Nephron (organoid): ENCODE data around the gene ONECUT1.

Experiments used
- H3K27ac Mint-ChIP-seq, 3 experiments: 2 replicates each; pipeline ENCODE4 v1.8.0; 2020; ENCODE audit warnings: mixed read lengths in 3 of 3, mild to moderate bottlenecking in 2 of 3, moderate library complexity in 1 of 3
- H3K27me3 Mint-ChIP-seq: 2 replicates; pipeline ENCODE4 v1.8.0; 2021; ENCODE audit warnings: low read depth, mild to moderate bottlenecking, moderate library complexity, mixed read lengths
- H3K36me3 Mint-ChIP-seq: 2 replicates; pipeline ENCODE4 v1.8.0; 2020; ENCODE audit warnings: low read depth, mixed read lengths
- H3K4me1 Mint-ChIP-seq: 2 replicates; pipeline ENCODE4 v1.8.0; 2020; ENCODE audit warnings: mixed read lengths
- H3K4me3 Mint-ChIP-seq, 3 experiments: 2 replicates each; pipeline ENCODE4 v1.8.0; 2020; ENCODE audit warnings: mild to moderate bottlenecking in 3 of 3, mixed read lengths in 3 of 3, moderate library complexity in 2 of 3
- H3K9me3 Mint-ChIP-seq: 2 replicates; pipeline ENCODE4 v1.8.0; 2020; ENCODE audit warnings: mixed read lengths
- CTCF ChIP-seq, 3 experiments: fragments of 200-600 bp; sonication (generic); IDR thresholded peaks; one replicate each; pipeline ENCODE4 v1.5.0; 2021; ENCODE audit warnings: antibody characterized with exemption in 3 of 3; ENCODE audit not compliant: unreplicated experiment in 3 of 3

ONECUT1 gene

DNA sequence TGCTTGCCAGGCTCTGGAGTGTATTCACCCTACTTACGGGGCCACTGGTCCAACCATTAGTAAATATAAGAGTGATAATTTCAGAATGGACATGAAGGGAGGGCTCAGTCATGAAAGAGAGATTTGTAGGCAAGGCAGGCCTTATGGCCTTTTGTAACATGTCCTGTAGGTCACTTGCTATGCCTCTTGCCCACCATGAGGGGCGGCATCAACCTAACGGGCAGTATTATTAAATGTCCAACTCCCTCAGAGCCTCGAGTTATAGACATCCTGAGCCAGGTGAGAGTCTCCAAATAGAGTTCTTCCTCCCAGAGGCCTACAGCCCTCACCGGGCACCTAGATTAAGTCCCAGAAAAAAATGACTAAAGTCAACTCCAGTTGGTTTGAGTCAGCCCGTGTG, 30.2 kb downstream of the ONECUT1 start:
- Mint-ChIP-seq H3K27ac (no peak overlapping the region), H3K4me1 (no peaks in the 10 kb centered on the region), H3K9me3 (no peaks in the 10 kb centered on the region), H3K27me3 (peaks cover 10% of the 10 kb centered on the region), H3K36me3 (no peaks in the 10 kb centered on the region), H3K4me3 (no peak overlapping the region)
- no peak for TF ChIP-seq CTCF (IDR thresholded peaks at IDR 0.05; ENCODE audit: unreplicated experiment in 3 of 3)

GRCh38 chr15:52757496-52757895, 32.6 kb downstream of the ONECUT1 start:
- H3K4me1 Mint-ChIP-seq = no peaks in the 10 kb centered on the region
- no peaks in the 10 kb centered on the region for H3K9me3 Mint-ChIP-seq
- peaks cover 7% of the 10 kb centered on the region for H3K27me3 Mint-ChIP-seq
- H3K36me3 Mint-ChIP-seq = no peaks in the 10 kb centered on the region
- no peak overlapping the region for H3K4me3 Mint-ChIP-seq
- no peak overlapping the region for H3K27ac Mint-ChIP-seq
- no peak for TF ChIP-seq CTCF (IDR thresholded peaks at IDR 0.05; ENCODE audit: unreplicated experiment in 3 of 3)

GRCh38 chr15:52751522-52751921, 38.6 kb downstream of the ONECUT1 start:
- Mint-ChIP-seq H3K9me3 (peaks cover 2% of the 10 kb centered on the region), H3K4me1 (no peaks in the 10 kb centered on the region), H3K36me3 (no peaks in the 10 kb centered on the region), H3K27ac (no peak overlapping the region), H3K27me3 (peaks cover 4% of the 10 kb centered on the region), H3K4me3 (no peak overlapping the region)
- TF ChIP-seq CTCF (IDR thresholded peaks at IDR 0.05; ENCODE audit: unreplicated experiment in 3 of 3) = no peak

- Mint-ChIP-seq H3K36me3 (no peaks in the 10 kb centered on the region), H3K4me1 (no peaks in the 10 kb centered on the region), H3K9me3 (peaks cover 2% of the 10 kb centered on the region), H3K27me3 (peaks cover 15% of the 10 kb centered on the region), H3K27ac (no peak overlapping the region), H3K4me3 (no peak overlapping the region)
- no peak for TF ChIP-seq CTCF (IDR thresholded peaks at IDR 0.05; ENCODE audit: unreplicated experiment in 3 of 3)
Observed at GRCh38 chr15:52749258-52749657, 40.9 kb downstream of the ONECUT1 start.

DNA sequence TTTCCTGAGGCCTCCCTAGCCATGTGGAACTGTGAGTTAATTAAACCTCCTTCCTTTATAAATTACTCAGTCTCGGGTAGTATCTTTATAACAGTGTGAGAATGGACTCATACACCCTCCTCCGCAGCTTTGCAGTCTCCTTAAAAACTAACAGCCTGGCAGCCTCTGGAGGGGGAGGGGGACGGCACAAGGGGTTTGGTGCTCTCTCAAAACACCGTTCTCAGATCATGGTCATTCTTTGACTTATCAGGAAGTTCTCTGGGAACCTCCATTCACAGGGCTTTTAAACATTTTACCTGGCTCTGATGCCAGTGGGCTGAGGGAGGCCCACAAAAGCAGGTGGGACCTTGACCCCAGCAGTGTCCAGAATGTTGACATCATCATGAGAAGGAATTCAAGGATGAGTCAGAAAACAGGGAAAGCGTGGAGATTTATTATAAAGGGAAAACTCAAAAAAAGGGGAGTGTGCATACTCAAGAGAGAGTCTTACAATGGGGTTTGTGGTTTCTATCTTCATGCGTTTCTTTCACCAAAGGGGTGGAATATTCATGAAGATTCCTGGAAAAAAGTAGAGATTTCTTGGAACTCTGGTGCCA, 43.9 kb downstream of the ONECUT1 start:
- no peak overlapping the region for H3K4me3 Mint-ChIP-seq
- peaks cover 2% of the 10 kb centered on the region for H3K9me3 Mint-ChIP-seq
- no peaks in the 10 kb centered on the region for H3K4me1 Mint-ChIP-seq
- no peak overlapping the region for H3K27ac Mint-ChIP-seq
- TF ChIP-seq CTCF (IDR thresholded peaks at IDR 0.05; ENCODE audit: unreplicated experiment in 3 of 3) = no peak
- H3K36me3 Mint-ChIP-seq = no peaks in the 10 kb centered on the region
- H3K27me3 Mint-ChIP-seq = peaks cover 13% of the 10 kb centered on the region
